CD4-positive, alpha-beta memory T cell (primary cell): ENCODE measurements around the gene BCAM. TPM values are rescaled to one million over a fixed set of nuclear protein-coding genes. Genes with fewer than 3 reads are reported as not detected.
"Not testable (repeated sequence)": the region's sequence is repeated elsewhere in the genome, so short reads cannot be mapped to it uniquely, and the experiment has no call there.

ENCODE experiments used
- CTCF ChIA-PET: fragments of 350-600 bp; sonication (Branson Sonifier 250); formaldehyde crosslinking; loops from one replicate; lab custom pipeline; 2021; ENCODE audit warnings: inconsistent platforms; ENCODE audit not compliant: partially characterized antibody; lab: Charles Lee
- POLR2A ChIA-PET: fragments of 350-600 bp; sonication (Branson Sonifier 250); formaldehyde crosslinking; loops from one replicate; lab custom pipeline; 2021; ENCODE audit not compliant: partially characterized antibody; lab: Charles Lee
- DNase-seq, 5 donors: peaks; one replicate each; pipeline versions ENCODE4 v3.0.0 to v3.0.0-alpha.2; 2020 to 2022; ENCODE audit warnings: mixed read lengths in 1 of 5
- H3K27ac ChIP-seq: one replicate; pipeline ENCODE4 v1.7.0; 2013; ENCODE audit warnings: low read depth, low read length
- H3K27me3 ChIP-seq: 2 replicates; pipeline ENCODE4 v1.7.0; 2013; ENCODE audit warnings: mild to moderate bottlenecking, low read length, moderate library complexity; ENCODE audit not compliant: insufficient read depth
- H3K36me3 ChIP-seq: 2 replicates; pipeline ENCODE4 v1.7.0; 2013; ENCODE audit warnings: mild to moderate bottlenecking, low read length, moderate library complexity; ENCODE audit not compliant: insufficient read depth
- H3K4me1 ChIP-seq: 2 replicates; pipeline ENCODE4 v1.7.0; 2013; ENCODE audit warnings: mild to moderate bottlenecking, low read length, moderate library complexity; ENCODE audit not compliant: insufficient read depth
- H3K4me3 ChIP-seq, 2 donors: one replicate each; pipeline ENCODE4 v1.7.0; 2013; ENCODE audit warnings: low read length in 2 of 2, mild to moderate bottlenecking in 1 of 2
- H3K9me3 ChIP-seq, 2 donors: one replicate each; pipeline ENCODE4 v1.7.0; 2013; ENCODE audit warnings: low read length in 2 of 2, control low read depth in 1 of 2; ENCODE audit not compliant: control insufficient read depth in 1 of 2
- H3K27ac Mint-ChIP-seq, 7 donors: one replicate each; pipeline ENCODE4 v1.8.0; 2020 to 2021; ENCODE audit warnings: mixed read lengths in 7 of 7, mild to moderate bottlenecking in 6 of 7, inconsistent platforms in 3 of 7, moderate library complexity in 3 of 7
- H3K27me3 Mint-ChIP-seq, 2 donors: one replicate each; pipeline ENCODE4 v1.8.0; 2020 to 2021; ENCODE audit warnings: mixed read lengths in 2 of 2
- H3K36me3 Mint-ChIP-seq, 2 donors: one replicate each; pipeline ENCODE4 v1.8.0; 2020 to 2021; ENCODE audit warnings: mixed read lengths in 2 of 2, inconsistent platforms in 1 of 2, mild to moderate bottlenecking in 1 of 2
- H3K4me1 Mint-ChIP-seq, 4 donors: one replicate each; pipeline ENCODE4 v1.8.0; 2020 to 2021; ENCODE audit warnings: mixed read lengths in 4 of 4, mild to moderate bottlenecking in 1 of 4
- H3K4me3 Mint-ChIP-seq, 8 donors: one replicate each; pipeline ENCODE4 v1.8.0; 2020 to 2021; ENCODE audit warnings: mixed read lengths in 8 of 8, mild to moderate bottlenecking in 7 of 8, moderate library complexity in 6 of 8, inconsistent platforms in 3 of 8
- H3K9me3 Mint-ChIP-seq, 8 donors: one replicate each; pipeline ENCODE4 v1.8.0; 2020 to 2021; ENCODE audit warnings: mixed read lengths in 8 of 8, mild to moderate bottlenecking in 5 of 8, inconsistent platforms in 3 of 8, moderate library complexity in 1 of 8
- intact Hi-C: fragments of 100-400 bp; cut with micrococcal nuclease; formaldehyde crosslinking; loops from one replicate; pipeline ENCODE4 v1.15.1; 2023
- polyA plus RNA-seq, 2 donors: library from polyadenylated mRNA; unstranded; fragments of 300-500 nt; fragmentation: Illumina TruSeq; gene quantifications; one replicate each; pipeline ENCODE4 v1.2.3, GENCODE V29; 2021
- total RNA-seq, 2 experiments: library from RNA; stranded (reverse); gene quantifications; one replicate each; pipeline ENCODE4 v1.2.3, GENCODE V29; 2021

BCAM gene
- total and polyA plus RNA-seq, 4 experiments from 2014 or later = not detected

- CTCF ChIA-PET = no interaction called here
- H3K4me3 Mint-ChIP-seq = no peak overlapping the region
Observed at GRCh38 chr19:44855606-44856005, 46.7 kb downstream of the BCAM start.

GRCh38 chr19:44856421-44857083 is 47.6 kb downstream of the BCAM start:
- no peaks in the 10 kb centered on the region for H3K4me1 ChIP-seq
- no peak overlapping the region for H3K4me3 ChIP-seq
- H3K36me3 ChIP-seq = no peaks in the 10 kb centered on the region
- no peak overlapping the region for H3K4me3 Mint-ChIP-seq
- DNase-seq = no peak
- CTCF ChIA-PET = interaction anchor here (1.4 kb wide), 1 partner anchor 10 kb away, joined by 3 read pairs; the partner anchor contains the start of gene NECTIN2
- no peaks in the 10 kb centered on the region for H3K27me3 ChIP-seq
- H3K4me1 Mint-ChIP-seq = peaks cover 0 to 4% (median 2%) of the 10 kb centered on the region in 4 donors
- no peak overlapping the region for H3K27ac Mint-ChIP-seq
- peaks cover 0 to 2% (median 0%) of the 10 kb centered on the region in 8 donors for H3K9me3 Mint-ChIP-seq
- H3K9me3 ChIP-seq = no peaks in the 10 kb centered on the region
- H3K36me3 Mint-ChIP-seq = no peaks in the 10 kb centered on the region
- intact Hi-C loops = no loop called here
- POLR2A ChIA-PET = no interaction called here
- H3K27ac ChIP-seq = no peak overlapping the region
- H3K27me3 Mint-ChIP-seq = peaks cover 4 to 9% of the 10 kb centered on the region in 2 donors

More at GRCh38 chr19:44855606-44856005, 46.7 kb downstream of the BCAM start:
- H3K27me3 Mint-ChIP-seq = peaks cover 4 to 9% of the 10 kb centered on the region in 2 donors
- POLR2A ChIA-PET = no interaction called here
- no peak overlapping the region for H3K27ac ChIP-seq
- no peak for DNase-seq
- H3K36me3 Mint-ChIP-seq = no peaks in the 10 kb centered on the region
- H3K4me1 ChIP-seq = no peaks in the 10 kb centered on the region
- H3K36me3 ChIP-seq = no peaks in the 10 kb centered on the region
- H3K27me3 ChIP-seq = no peaks in the 10 kb centered on the region
- no peak overlapping the region for H3K27ac Mint-ChIP-seq
- peaks cover 0 to 4% (median 2%) of the 10 kb centered on the region in 4 donors for H3K4me1 Mint-ChIP-seq
- intact Hi-C loops = no loop called here
- H3K9me3 ChIP-seq = no peaks in the 10 kb centered on the region
- H3K9me3 Mint-ChIP-seq = peaks cover 0 to 2% (median 0%) of the 10 kb centered on the region in 8 donors
- H3K4me3 ChIP-seq = no peak overlapping the region

GRCh38 chr19:44857837-44858236 is 48.9 kb downstream of the BCAM start:
- POLR2A ChIA-PET = no interaction called here
- CTCF ChIA-PET = no interaction called here

DNA sequence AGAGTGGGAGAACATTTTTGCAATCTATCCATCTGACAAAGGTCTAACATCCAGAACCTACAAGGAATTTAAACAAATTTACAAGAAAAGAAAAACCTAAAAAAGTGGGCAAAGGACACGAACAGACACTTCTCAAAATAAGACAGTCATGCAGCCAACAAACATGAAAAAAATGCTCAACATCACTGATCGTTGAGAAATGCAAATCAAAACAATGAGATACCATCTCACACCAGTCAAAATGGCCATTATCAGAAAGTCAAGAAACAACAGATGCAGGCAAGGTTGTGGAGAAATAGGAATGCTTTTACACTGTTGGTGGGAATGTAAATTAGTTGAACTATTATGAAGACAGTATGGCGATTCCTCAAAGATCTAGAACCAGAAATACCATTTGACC is 52.7 kb downstream of the BCAM start:
- intact Hi-C loops, H3K27ac ChIP-seq, DNase-seq, H3K27me3 Mint-ChIP-seq, H3K4me3 ChIP-seq, H3K36me3 ChIP-seq, H3K9me3 Mint-ChIP-seq, H3K27me3 ChIP-seq, H3K4me1 Mint-ChIP-seq, H3K36me3 Mint-ChIP-seq, H3K9me3 ChIP-seq, H3K4me1 ChIP-seq, CTCF ChIA-PET, POLR2A ChIA-PET, H3K4me3 Mint-ChIP-seq, H3K27ac Mint-ChIP-seq: not testable (repeated sequence)

More at GRCh38 chr19:44857837-44858236, 48.9 kb downstream of the BCAM start:
- peaks cover 0 to 4% (median 2%) of the 10 kb centered on the region in 4 donors for H3K4me1 Mint-ChIP-seq
- Histone ChIP-seq H3K4me3 (no peak overlapping the region), H3K27ac (no peak overlapping the region), H3K4me1 (no peaks in the 10 kb centered on the region), H3K27me3 (no peaks in the 10 kb centered on the region), H3K9me3 (no peaks in the 10 kb centered on the region), H3K36me3 (no peaks in the 10 kb centered on the region)
- H3K36me3 Mint-ChIP-seq = no peaks in the 10 kb centered on the region
- H3K27ac Mint-ChIP-seq = no peak overlapping the region
- H3K9me3 Mint-ChIP-seq = peaks cover 0 to 2% (median 0%) of the 10 kb centered on the region in 8 donors
- peaks cover 4 to 9% of the 10 kb centered on the region in 2 donors for H3K27me3 Mint-ChIP-seq
- no peak overlapping the region for H3K4me3 Mint-ChIP-seq
- intact Hi-C loops = no loop called here
- DNase-seq = no peak

DNA sequence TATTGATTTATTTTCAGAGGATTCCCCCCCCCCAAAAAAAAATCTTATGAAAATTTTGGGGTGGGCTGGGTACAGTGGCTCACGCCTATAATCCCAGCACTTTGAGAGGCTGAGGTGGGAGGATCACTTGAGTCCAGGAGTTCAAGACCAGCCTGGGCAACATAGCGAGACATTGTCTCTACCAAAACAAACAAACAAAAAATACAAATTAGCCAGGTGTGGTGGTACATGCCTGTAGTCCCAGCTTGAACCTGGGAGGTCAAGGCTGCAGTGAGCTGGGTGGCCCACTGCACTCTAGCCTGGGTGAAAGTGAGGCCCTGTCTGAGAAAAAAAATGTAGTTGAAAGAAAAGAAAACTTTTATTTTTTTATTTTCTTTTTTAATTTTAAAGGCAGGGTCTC is 55.1 kb downstream of the BCAM start:
- no peaks in the 10 kb centered on the region for H3K4me1 ChIP-seq
- CTCF ChIA-PET = no interaction called here
- no peaks in the 10 kb centered on the region for H3K27me3 ChIP-seq
- no peaks in the 10 kb centered on the region for H3K36me3 Mint-ChIP-seq
- H3K36me3 ChIP-seq = no peaks in the 10 kb centered on the region
- H3K9me3 ChIP-seq = no peaks in the 10 kb centered on the region
- intact Hi-C loops = no loop called here
- H3K4me1 Mint-ChIP-seq = no peaks in the 10 kb centered on the region
- peaks cover 0 to 2% (median 0%) of the 10 kb centered on the region in 8 donors for H3K9me3 Mint-ChIP-seq
- DNase-seq = no peak
- H3K27ac Mint-ChIP-seq = no peak overlapping the region
- no peak overlapping the region for H3K27ac ChIP-seq
- no peak overlapping the region for H3K4me3 ChIP-seq
- H3K4me3 Mint-ChIP-seq = no peak overlapping the region
- H3K27me3 Mint-ChIP-seq = peaks cover 2 to 5% of the 10 kb centered on the region in 2 donors
- POLR2A ChIA-PET = no interaction called here

GRCh38 chr19:44865196-44865767 is 56.4 kb downstream of the BCAM start:
- H3K27ac Mint-ChIP-seq = no peak overlapping the region
- H3K36me3 ChIP-seq = no peaks in the 10 kb centered on the region
- H3K4me3 ChIP-seq = no peak overlapping the region
- H3K27me3 Mint-ChIP-seq = peaks cover 0 to 2% of the 10 kb centered on the region in 2 donors
- H3K4me1 Mint-ChIP-seq = no peaks in the 10 kb centered on the region
- no peaks in the 10 kb centered on the region for H3K36me3 Mint-ChIP-seq
- ChIA-PET POLR2A (no interaction called here), CTCF (no interaction called here)
- no peaks in the 10 kb centered on the region for H3K4me1 ChIP-seq
- intact Hi-C loops = no loop called here
- H3K27ac ChIP-seq = no peak overlapping the region
- H3K9me3 Mint-ChIP-seq = no peaks in the 10 kb centered on the region
- H3K27me3 ChIP-seq = no peaks in the 10 kb centered on the region
- H3K4me3 Mint-ChIP-seq = no peak overlapping the region
- DNase-seq = no peak
- H3K9me3 ChIP-seq = no peaks in the 10 kb centered on the region

GRCh38 chr19:44866664-44867063 is 57.8 kb downstream of the BCAM start:
- Mint-ChIP-seq H3K9me3 (no peaks in the 10 kb centered on the region), H3K4me1 (no peaks in the 10 kb centered on the region), H3K27me3 (peaks cover 0 to 2% of the 10 kb centered on the region in 2 donors), H3K4me3 (no peak overlapping the region), H3K27ac (no peak overlapping the region), H3K36me3 (no peaks in the 10 kb centered on the region)
- Histone ChIP-seq H3K27ac (no peak overlapping the region), H3K27me3 (no peaks in the 10 kb centered on the region), H3K4me1 (no peaks in the 10 kb centered on the region), H3K36me3 (no peaks in the 10 kb centered on the region), H3K9me3 (no peaks in the 10 kb centered on the region), H3K4me3 (no peak overlapping the region)
- ChIA-PET POLR2A (no interaction called here), CTCF (no interaction called here)
- DNase-seq = no peak
- intact Hi-C loops = no loop called here
